Measurements from ENCODE around the gene CORO1C. TPM values are rescaled to one million over a fixed set of nuclear protein-coding genes. Genes with fewer than 3 reads are reported as not detected.
"Not testable (repeated sequence)": the region's sequence is repeated elsewhere in the genome, so short reads cannot be mapped to it uniquely, and the experiment has no call there.

CORO1C gene
- total RNA-seq, 3 donors from 2014 or later: 41.3 to 59.7 (median 47.7) TPM

DNA sequence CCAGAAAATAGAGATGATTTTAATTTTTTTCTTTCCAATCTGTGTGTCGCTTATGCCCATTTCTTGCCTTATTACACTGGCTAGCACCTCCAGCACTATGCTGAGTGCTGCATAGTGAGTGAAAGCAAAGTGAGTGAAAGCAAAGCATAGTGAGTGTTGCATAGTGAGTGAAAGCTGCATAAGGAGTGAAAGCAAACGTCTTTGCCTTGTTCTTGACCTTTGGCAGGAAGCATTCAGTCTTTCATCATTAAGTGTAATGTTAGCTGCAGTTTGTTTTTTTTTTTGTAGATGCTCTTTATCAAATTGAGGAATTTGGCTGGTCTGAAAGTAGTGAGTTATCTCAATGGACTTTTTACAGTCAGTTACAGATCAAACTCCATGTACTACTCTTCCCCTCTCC is 6.9 kb upstream of the CORO1C start:
- Mint-ChIP-seq H3K27me3 (ENCODE audit: low read depth) (peaks cover 3% of the 10 kb centered on the region), H3K4me3 (no peak overlapping the region), H3K9me3 (peaks cover 3% of the 10 kb centered on the region), H3K36me3 (ENCODE audit: insufficient read depth) (no peaks in the 10 kb centered on the region), H3K4me1 (ENCODE audit: low read depth) (peaks cover 5% of the 10 kb centered on the region)
- ATAC-seq (no peak), DNase-seq (no peak)

- ATAC-seq (no peak), DNase-seq (no peak)
- Mint-ChIP-seq H3K4me1 (ENCODE audit: low read depth) (peaks cover 9% of the 10 kb centered on the region), H3K9me3 (peaks cover 3% of the 10 kb centered on the region), H3K36me3 (ENCODE audit: insufficient read depth) (no peaks in the 10 kb centered on the region), H3K27me3 (ENCODE audit: low read depth) (no peaks in the 10 kb centered on the region), H3K4me3 (no peak overlapping the region)
Observed at GRCh38 chr12:108735855-108736254, 4.5 kb upstream of the CORO1C start.

DNA sequence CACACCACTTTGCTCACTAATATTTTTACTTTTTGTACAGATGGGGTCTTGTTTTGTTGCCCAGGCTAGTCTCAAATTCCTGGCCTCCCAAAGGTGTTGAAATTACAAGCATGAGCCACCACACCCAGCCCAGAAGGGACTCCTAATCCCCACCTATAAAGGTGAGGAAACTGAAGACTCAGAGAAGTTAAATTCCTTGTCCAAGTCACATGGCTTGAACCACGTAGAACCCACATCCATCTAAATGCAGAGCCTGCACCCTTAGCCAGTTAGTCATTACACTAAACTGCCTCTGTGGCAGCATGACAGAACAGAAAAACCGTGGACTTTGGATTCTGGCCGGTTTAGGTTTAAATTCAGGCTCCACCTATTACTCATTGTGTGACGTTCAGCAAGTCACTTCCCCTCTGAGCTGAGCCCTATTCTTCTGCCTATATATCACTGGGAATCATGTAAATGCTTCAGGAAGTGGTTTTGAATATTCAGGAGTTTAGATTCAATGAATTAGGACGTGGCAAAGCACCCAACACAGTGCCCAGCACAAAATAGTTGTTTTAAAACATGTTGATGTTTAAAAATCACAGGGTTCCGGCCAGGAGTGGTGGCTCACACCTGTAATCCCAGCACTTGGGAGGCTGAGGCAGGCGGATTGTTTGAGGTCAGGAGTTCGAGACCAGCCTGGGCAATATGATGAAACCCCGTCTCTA is 3.0 kb upstream of the CORO1C start:
- Mint-ChIP-seq H3K9me3 (peaks cover 3% of the 10 kb centered on the region), H3K4me1 (ENCODE audit: low read depth) (peaks cover 21% of the 10 kb centered on the region), H3K36me3 (ENCODE audit: insufficient read depth) (no peaks in the 10 kb centered on the region), H3K27me3 (ENCODE audit: low read depth) (no peaks in the 10 kb centered on the region), H3K4me3 (no peak overlapping the region)
- ATAC-seq (no peak), DNase-seq (no peak)

GRCh38 chr12:108733230-108733531 is 1.9 kb upstream of the CORO1C start:
- not testable (repeated sequence) for DNase-seq; H3K9me3 Mint-ChIP-seq; H3K36me3 Mint-ChIP-seq (ENCODE audit: insufficient read depth)

GRCh38 chr12:108732489-108733229 is 1.3 kb upstream of the CORO1C start:
- ATAC-seq: no peak
- no peak for DNase-seq
- H3K9me3 Mint-ChIP-seq: no peaks in the 10 kb centered on the region
- H3K27me3 Mint-ChIP-seq (ENCODE audit: low read depth): no peaks in the 10 kb centered on the region
- H3K36me3 Mint-ChIP-seq (ENCODE audit: insufficient read depth): no peaks in the 10 kb centered on the region
- H3K4me1 Mint-ChIP-seq (ENCODE audit: low read depth): peaks cover 27% of the 10 kb centered on the region
- peak overlapping the region; percentile 89 for H3K4me3 Mint-ChIP-seq

More at GRCh38 chr12:108733230-108733531, 1.9 kb upstream of the CORO1C start:
- H3K4me1 Mint-ChIP-seq (ENCODE audit: low read depth): peaks cover 28% of the 10 kb centered on the region
- not testable (repeated sequence) for H3K27me3 Mint-ChIP-seq (ENCODE audit: low read depth); ATAC-seq; H3K4me3 Mint-ChIP-seq

- H3K9me3 Mint-ChIP-seq: no peaks in the 10 kb centered on the region
- no peaks in the 10 kb centered on the region for H3K27me3 Mint-ChIP-seq (ENCODE audit: low read depth)
- DNase-seq (peak; percentile 98), ATAC-seq (peak; percentile 67 to 70)
- no peaks in the 10 kb centered on the region for H3K36me3 Mint-ChIP-seq (ENCODE audit: insufficient read depth)
- H3K4me1 Mint-ChIP-seq (ENCODE audit: low read depth): peaks cover 27% of the 10 kb centered on the region
- H3K4me3 Mint-ChIP-seq: peak overlapping the region; percentile 89
Observed at GRCh38 chr12:108731866-108732461, 646 bp upstream of the CORO1C start.

DNA sequence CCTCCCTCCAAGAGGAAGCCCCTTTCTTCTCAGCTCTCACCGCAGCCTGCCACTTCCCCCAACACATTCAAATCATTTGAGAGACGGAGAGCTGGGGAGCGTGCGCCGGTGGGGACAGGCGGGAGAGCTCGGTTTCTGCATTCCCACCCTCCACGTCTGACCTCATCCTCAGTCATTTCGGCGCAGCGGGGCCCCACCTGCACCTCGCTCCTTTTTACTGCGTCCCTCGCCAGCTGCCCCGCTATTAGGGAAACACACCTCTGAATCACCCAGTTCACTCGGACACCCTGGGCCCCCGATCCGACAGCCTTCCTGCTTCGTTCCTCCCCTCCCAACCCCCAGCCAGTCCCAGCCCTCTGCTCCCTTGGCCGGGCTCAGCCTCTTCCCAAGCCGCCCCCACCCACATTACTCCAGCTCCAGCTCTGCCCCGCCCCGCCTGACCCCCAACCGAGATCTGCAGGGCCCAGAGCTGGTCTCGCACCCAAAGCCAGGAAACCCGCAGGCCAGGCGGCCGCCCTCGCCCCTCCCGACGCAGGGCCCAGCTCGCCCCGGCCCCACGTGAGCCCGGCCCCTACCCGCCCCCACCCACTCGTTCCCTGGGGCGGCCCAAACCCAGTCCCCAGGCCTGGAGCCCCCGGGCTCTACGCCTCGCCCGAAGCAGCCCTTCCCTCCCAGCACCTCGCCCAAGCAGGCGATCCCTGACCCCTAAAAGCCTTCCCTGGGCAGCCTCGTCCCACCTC is 783 bp downstream of the CORO1C start:
- no peaks in the 10 kb centered on the region for H3K27me3 Mint-ChIP-seq (ENCODE audit: low read depth)
- H3K36me3 Mint-ChIP-seq (ENCODE audit: insufficient read depth): no peaks in the 10 kb centered on the region
- H3K4me1 Mint-ChIP-seq (ENCODE audit: low read depth): peaks cover 27% of the 10 kb centered on the region
- peak overlapping the region; percentile 85 for H3K4me3 Mint-ChIP-seq
- DNase-seq (peak; percentile 20), ATAC-seq (peak; percentile 11 to 16)
- no peaks in the 10 kb centered on the region for H3K9me3 Mint-ChIP-seq

- no peak for DNase-seq
- peaks cover 31% of the 10 kb centered on the region for H3K4me1 Mint-ChIP-seq (ENCODE audit: low read depth)
- H3K36me3 Mint-ChIP-seq (ENCODE audit: insufficient read depth): no peaks in the 10 kb centered on the region
- H3K9me3 Mint-ChIP-seq: no peaks in the 10 kb centered on the region
- no peaks in the 10 kb centered on the region for H3K27me3 Mint-ChIP-seq (ENCODE audit: low read depth)
- ATAC-seq: no peak
- H3K4me3 Mint-ChIP-seq: peak overlapping the region; percentile 85
Observed at GRCh38 chr12:108729612-108730364, 1.5 kb downstream of the CORO1C start.

GRCh38 chr12:108728820-108729611 is 2.3 kb downstream of the CORO1C start:
- Mint-ChIP-seq H3K4me3 (no peak overlapping the region), H3K27me3 (ENCODE audit: low read depth) (no peaks in the 10 kb centered on the region)

DNA sequence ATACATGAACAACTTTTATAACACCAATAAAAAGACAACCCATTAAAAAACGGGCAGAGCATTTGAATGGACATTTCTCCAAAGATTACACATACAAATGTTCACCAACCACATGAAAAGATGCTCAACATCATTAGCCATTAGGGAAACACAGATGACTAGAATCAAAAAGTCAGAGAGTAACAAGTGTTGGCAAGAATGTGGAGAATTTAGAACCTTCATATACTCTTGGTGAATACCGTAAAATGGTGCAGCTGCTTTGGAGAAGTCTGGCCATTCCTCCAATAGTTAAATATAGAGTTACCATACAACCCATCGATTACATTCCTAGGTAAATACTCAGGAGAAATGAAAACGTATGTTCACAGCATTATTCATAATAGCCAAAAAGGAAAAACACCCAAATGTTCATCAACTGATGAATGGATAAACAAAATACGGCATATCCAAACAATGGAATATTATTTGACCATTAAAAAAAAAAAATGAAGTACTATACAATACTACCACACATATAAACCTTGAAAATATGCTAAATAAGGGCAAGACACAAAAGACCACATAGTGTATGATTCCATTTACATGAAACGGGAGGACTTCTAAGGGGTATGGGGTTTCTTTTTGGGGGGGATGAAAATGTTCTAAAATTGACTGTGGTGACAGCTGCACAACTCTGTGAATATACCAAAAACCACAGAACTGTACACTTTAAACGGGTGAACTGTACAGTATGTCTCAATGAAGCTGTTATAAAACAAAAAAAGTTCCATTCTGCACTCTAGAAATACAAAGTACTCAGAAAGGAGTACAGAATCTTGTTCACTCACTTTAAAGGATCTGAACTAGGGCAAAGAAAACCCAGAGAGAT is 3.2 kb downstream of the CORO1C start:
- H3K36me3 Mint-ChIP-seq (ENCODE audit: insufficient read depth): no peaks in the 10 kb centered on the region
- no peaks in the 10 kb centered on the region for H3K9me3 Mint-ChIP-seq
- H3K4me3 Mint-ChIP-seq: no peak overlapping the region
- peaks cover 44% of the 10 kb centered on the region for H3K4me1 Mint-ChIP-seq (ENCODE audit: low read depth)
- no peaks in the 10 kb centered on the region for H3K27me3 Mint-ChIP-seq (ENCODE audit: low read depth)
- ATAC-seq: no peak
- DNase-seq: no peak

More at GRCh38 chr12:108728820-108729611, 2.3 kb downstream of the CORO1C start:
- no peaks in the 10 kb centered on the region for H3K9me3 Mint-ChIP-seq
- no peak for DNase-seq
- peaks cover 37% of the 10 kb centered on the region for H3K4me1 Mint-ChIP-seq (ENCODE audit: low read depth)
- no peak for ATAC-seq
- no peaks in the 10 kb centered on the region for H3K36me3 Mint-ChIP-seq (ENCODE audit: insufficient read depth)

DNA sequence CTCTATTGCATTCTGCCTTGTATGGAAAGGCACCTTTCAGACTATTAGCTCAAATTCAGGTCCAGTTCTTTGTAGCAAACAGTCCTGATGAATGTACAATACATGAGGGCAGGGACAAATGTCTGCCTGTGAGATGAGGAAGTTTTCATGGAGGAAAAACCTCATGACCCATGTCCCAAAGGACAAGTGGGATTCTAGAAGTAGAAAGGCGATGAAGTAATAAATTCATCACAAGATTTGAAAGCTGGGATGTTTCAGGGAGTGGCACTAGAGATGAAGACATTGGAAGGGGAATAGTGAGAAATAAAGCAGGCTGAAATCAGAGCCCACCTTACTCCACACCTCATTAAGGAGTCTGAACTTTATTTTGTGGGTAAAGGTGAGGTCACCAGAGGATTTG is 4.2 kb downstream of the CORO1C start:
- H3K9me3 Mint-ChIP-seq: no peaks in the 10 kb centered on the region
- ATAC-seq (no peak), DNase-seq (no peak)
- H3K27me3 Mint-ChIP-seq (ENCODE audit: low read depth): no peaks in the 10 kb centered on the region
- H3K4me1 Mint-ChIP-seq (ENCODE audit: low read depth): peaks cover 45% of the 10 kb centered on the region
- no peak overlapping the region for H3K4me3 Mint-ChIP-seq
- H3K36me3 Mint-ChIP-seq (ENCODE audit: insufficient read depth): no peaks in the 10 kb centered on the region

DNA sequence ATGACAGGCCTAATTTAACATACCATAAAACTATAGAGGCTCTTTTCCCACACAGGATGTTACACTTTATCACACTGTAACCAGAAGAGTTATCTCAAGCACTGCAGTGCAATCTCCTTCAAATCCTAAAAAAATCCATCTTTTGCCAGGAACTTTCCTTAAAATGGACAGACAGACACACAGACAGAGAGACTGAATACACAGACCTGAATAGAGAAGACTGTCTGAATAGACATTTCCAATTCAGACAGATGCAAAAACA is 6.5 kb downstream of the CORO1C start:
- H3K36me3 Mint-ChIP-seq (ENCODE audit: insufficient read depth): no peaks in the 10 kb centered on the region
- no peak overlapping the region for H3K4me3 Mint-ChIP-seq
- DNase-seq (no peak), ATAC-seq (no peak)
- H3K27me3 Mint-ChIP-seq (ENCODE audit: low read depth): no peaks in the 10 kb centered on the region
- peaks cover 34% of the 10 kb centered on the region for H3K4me1 Mint-ChIP-seq (ENCODE audit: low read depth)
- no peaks in the 10 kb centered on the region for H3K9me3 Mint-ChIP-seq

Data from activated T-cell treated with anti-CD3 and anti-CD28 coated beads, Interleukin-2, amount 50 U/mL, for 4 hours (primary cell).